HUES48 (cell line): ENCODE measurements around the gene DPH1.

Experiments used
- H3K27ac ChIP-seq: one replicate; pipeline ENCODE4 v1.7.0; 2013; ENCODE audit warnings: low read depth, low read length, inconsistent platforms
- H3K27me3 ChIP-seq: 2 replicates; pipeline ENCODE4 v1.6.1; 2013; ENCODE audit warnings: mild to moderate bottlenecking, low read length; ENCODE audit not compliant: control insufficient read depth, insufficient read depth
- H3K36me3 ChIP-seq: 2 replicates; pipeline ENCODE4 v1.6.1; 2013; ENCODE audit warnings: low read length; ENCODE audit not compliant: control insufficient read depth, insufficient read depth
- H3K4me1 ChIP-seq: 2 replicates; pipeline ENCODE4 v1.6.1; 2013; ENCODE audit warnings: mild to moderate bottlenecking, low read length; ENCODE audit not compliant: control insufficient read depth, insufficient read depth
- H3K4me3 ChIP-seq: 2 replicates; pipeline ENCODE4 v1.5.1; 2013; ENCODE audit warnings: mild to moderate bottlenecking, low read depth, low read length
- H3K9ac ChIP-seq: 2 replicates; pipeline ENCODE4 v1.6.1; 2013; ENCODE audit warnings: mild to moderate bottlenecking, low read depth, low read length, moderate library complexity
- H3K9me3 ChIP-seq: 2 replicates; pipeline ENCODE4 v1.6.1; 2013; ENCODE audit warnings: low read length; ENCODE audit not compliant: control insufficient read depth, insufficient read depth

DPH1 gene

GRCh38 chr17:1995907-1996799 is 33.8 kb upstream of the DPH1 start:
- H3K36me3 ChIP-seq = no peaks in the 10 kb centered on the region
- no peak overlapping the region for H3K27ac ChIP-seq
- H3K27me3 ChIP-seq = peaks cover 47% of the 10 kb centered on the region
- H3K4me3 ChIP-seq = no peak overlapping the region
- H3K4me1 ChIP-seq = peaks cover 11% of the 10 kb centered on the region
- no peaks in the 10 kb centered on the region for H3K9me3 ChIP-seq
- H3K9ac ChIP-seq = no peak overlapping the region

DNA sequence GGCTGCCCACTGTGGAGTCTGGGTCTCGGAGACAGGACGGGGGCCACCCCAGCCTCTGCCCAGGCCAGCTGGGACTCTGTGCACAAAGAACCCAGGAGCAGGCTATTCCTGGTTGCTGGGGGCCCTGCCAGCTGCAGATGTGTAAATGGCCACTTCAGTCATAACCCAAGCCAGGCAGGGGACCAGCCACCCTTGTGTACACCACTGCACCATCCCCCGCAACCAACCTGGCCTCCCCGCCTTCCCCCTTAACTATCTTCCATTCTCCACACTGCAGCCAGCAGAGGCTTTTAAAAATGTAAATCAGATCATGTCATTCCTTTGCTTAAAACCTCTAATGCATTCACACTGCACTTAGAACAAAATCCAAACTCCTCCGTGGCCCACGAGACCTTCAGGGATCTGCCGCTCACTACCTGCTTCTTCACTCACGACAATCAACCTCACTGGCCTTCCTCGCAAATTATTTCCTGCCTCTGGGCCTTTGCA is 33.1 kb upstream of the DPH1 start:
- Histone ChIP-seq H3K27ac (no peak overlapping the region), H3K4me3 (no peak overlapping the region), H3K36me3 (no peaks in the 10 kb centered on the region)

GRCh38 chr17:1997289-1997926 is 32.5 kb upstream of the DPH1 start:
- H3K9ac ChIP-seq = no peak overlapping the region
- H3K27ac ChIP-seq = no peak overlapping the region
- peak overlapping the region; percentile 10; the same call in 1 of the 2 replicates for H3K4me3 ChIP-seq
- H3K9me3 ChIP-seq = no peaks in the 10 kb centered on the region
- H3K4me1 ChIP-seq = peaks cover 11% of the 10 kb centered on the region
- H3K36me3 ChIP-seq = no peaks in the 10 kb centered on the region
- peaks cover 47% of the 10 kb centered on the region for H3K27me3 ChIP-seq

More for the DNA sequence above, 33.1 kb upstream of the DPH1 start:
- peaks cover 47% of the 10 kb centered on the region for H3K27me3 ChIP-seq
- peaks cover 11% of the 10 kb centered on the region for H3K4me1 ChIP-seq
- H3K9me3 ChIP-seq = no peaks in the 10 kb centered on the region
- no peak overlapping the region for H3K9ac ChIP-seq

DNA sequence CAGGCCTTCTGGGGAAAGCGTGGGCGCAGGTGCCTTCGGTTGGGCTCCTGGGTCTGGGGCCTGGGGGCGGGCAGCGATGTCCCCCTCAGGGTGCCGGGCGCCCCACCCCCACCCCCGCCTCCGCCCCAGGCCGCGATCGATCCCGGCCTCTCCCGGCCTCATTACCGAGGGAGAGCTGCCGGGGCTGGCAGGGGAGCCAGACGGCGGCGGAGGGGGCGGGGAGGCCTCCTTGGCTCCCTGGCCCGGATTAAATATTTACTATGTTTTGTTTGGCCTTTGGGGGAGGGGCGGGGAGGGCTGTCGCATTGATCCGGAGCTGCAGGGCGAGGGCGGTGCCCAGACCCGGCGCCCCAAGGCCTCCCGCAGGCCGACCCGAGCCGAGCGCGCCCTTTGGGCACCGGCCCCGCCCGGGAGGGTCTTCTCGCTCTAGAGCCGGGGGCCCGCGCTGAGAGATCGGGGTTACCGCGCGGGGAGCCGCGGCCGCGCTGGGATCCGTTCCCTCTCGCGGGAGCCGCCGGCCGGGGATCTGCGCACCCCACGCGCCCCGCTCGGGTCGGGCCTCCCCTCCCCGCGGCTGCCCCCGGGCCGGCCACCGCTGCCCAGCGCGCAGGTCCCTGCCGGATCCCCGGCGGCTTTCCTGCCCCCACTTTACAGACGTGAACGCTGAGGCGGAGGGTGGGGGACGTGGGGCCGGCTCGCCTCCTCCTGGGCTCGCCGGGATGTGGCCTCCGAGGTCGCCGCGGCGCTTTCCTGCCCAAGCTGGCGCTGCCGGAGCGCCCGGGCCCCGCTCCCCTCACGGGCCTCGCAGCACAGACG is 31.8 kb upstream of the DPH1 start:
- Histone ChIP-seq H3K9ac (no peak overlapping the region), H3K27ac (no peak overlapping the region), H3K36me3 (no peaks in the 10 kb centered on the region), H3K4me3 (peak overlapping the region; percentile 55), H3K4me1 (peaks cover 11% of the 10 kb centered on the region), H3K9me3 (no peaks in the 10 kb centered on the region), H3K27me3 (peaks cover 47% of the 10 kb centered on the region)

- peaks cover 47% of the 10 kb centered on the region for H3K27me3 ChIP-seq
- H3K27ac ChIP-seq = peak overlapping the region; percentile 35
- H3K4me1 ChIP-seq = peaks cover 11% of the 10 kb centered on the region
- no peak overlapping the region for H3K4me3 ChIP-seq
- no peaks in the 10 kb centered on the region for H3K36me3 ChIP-seq
- H3K9me3 ChIP-seq = no peaks in the 10 kb centered on the region
- no peak overlapping the region for H3K9ac ChIP-seq
These were observed 30.2 kb upstream of the DPH1 start for GRCh38 chr17:1999557-2000251.

DNA sequence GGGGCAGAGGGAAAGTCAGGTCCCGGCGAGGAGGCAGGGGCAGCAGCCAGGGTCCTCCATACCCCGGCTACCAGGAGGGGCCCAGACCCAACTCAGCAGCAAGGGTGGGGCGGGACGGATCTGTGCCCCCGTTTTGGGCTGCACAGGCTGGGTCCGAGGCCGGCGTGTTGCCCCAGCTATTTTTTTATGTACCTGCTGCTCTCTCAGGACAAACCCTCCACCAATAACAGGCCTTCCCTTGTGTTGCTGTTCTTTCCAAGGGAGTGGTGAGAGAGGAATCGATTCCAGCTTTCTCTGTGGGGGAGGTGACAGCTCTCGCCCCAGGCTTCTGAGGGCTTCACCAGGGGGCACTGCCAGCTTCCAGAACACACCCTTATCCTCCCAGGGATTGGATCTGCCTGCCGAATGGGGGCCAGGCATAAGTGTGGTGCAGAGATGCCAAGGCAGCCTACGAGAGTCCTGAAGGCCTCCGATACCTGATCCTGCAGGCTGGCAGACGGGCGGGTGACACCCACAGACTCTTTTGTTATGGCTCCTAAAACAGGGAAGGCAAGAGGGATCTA is 27.1 kb upstream of the DPH1 start:
- Histone ChIP-seq H3K9me3 (no peaks in the 10 kb centered on the region), H3K4me3 (no peak overlapping the region), H3K9ac (no peak overlapping the region), H3K4me1 (peaks cover 4% of the 10 kb centered on the region; the same call in 1 of the 2 replicates), H3K27me3 (peaks cover 23% of the 10 kb centered on the region), H3K36me3 (no peaks in the 10 kb centered on the region), H3K27ac (no peak overlapping the region)

GRCh38 chr17:2003525-2003924 is 26.4 kb upstream of the DPH1 start:
- H3K36me3 ChIP-seq = no peaks in the 10 kb centered on the region
- H3K9ac ChIP-seq = no peak overlapping the region
- peaks cover 4% of the 10 kb centered on the region; the same call in 1 of the 2 replicates for H3K4me1 ChIP-seq
- H3K4me3 ChIP-seq = no peak overlapping the region
- no peak overlapping the region for H3K27ac ChIP-seq
- H3K9me3 ChIP-seq = no peaks in the 10 kb centered on the region
- H3K27me3 ChIP-seq = peaks cover 17% of the 10 kb centered on the region

GRCh38 chr17:2004435-2004952 is 25.5 kb upstream of the DPH1 start:
- peaks cover 7% of the 10 kb centered on the region for H3K27me3 ChIP-seq
- no peak overlapping the region for H3K9ac ChIP-seq
- H3K4me1 ChIP-seq = peaks cover 4% of the 10 kb centered on the region; the same call in 1 of the 2 replicates
- no peak overlapping the region for H3K27ac ChIP-seq
- no peak overlapping the region for H3K4me3 ChIP-seq
- no peaks in the 10 kb centered on the region for H3K36me3 ChIP-seq
- H3K9me3 ChIP-seq = no peaks in the 10 kb centered on the region

DNA sequence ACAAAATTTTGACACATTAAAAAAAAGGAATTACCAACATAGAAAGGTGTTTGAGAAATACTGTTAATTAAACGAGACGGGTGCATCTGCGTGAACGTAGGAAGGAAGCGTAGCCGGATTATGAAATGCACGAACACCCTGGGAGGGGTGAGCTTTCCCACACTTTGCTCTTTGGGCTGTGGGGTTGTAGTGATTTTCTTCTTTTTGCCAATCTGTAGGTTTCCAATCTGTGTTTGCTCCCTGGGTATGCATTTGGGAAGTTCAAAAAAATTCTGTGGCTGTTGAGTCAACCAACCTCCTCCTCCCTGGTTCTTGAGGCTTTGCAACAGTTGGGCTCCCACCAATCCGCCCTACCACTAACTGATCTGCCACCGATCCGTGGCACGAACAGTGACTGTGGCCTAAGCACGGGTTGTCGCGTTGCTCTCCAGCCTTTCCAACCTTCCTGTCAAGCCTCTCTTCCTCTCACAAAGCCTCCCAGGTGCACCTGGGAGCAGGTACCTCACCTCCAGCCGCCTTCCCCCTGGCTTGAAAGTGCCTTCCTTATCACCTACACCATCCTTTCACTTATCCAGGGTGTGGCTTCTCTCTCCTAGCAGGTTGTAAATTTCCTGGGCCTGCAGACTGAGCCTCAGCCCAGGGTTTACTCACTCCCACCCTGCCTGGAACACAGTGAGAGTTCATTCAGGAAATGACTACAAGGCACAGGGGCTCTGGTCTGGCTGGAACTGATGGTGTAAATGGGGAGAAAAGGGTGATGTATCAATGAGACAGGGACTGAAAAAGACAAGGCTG is 21.4 kb upstream of the DPH1 start:
- no peaks in the 10 kb centered on the region for H3K9me3 ChIP-seq
- no peak overlapping the region for H3K4me3 ChIP-seq
- no peak overlapping the region for H3K9ac ChIP-seq
- no peaks in the 10 kb centered on the region for H3K36me3 ChIP-seq
- H3K4me1 ChIP-seq = peaks cover 11% of the 10 kb centered on the region
- H3K27ac ChIP-seq = no peak overlapping the region
- H3K27me3 ChIP-seq = peaks cover 21% of the 10 kb centered on the region
